ENCODE measurements around the gene MAPK8.

DNA sequence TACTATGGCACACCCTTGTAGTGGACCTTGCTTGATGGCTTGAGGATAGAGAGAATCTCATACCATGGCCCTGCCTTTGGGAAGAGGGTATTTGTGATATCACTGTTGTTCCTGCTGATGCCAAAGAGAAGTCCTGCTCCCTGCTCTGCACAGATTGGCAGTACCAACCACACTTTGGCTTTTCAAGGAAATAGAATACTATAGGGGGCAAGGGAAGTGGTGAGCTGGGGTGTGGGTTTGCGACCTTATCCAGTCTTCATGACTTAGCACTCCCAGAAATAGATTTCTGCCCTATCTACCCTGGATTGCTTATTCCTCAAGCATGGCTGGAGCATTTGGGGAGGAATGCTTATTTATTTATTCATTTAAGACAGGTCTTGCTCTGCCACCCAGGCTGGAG, 6.8 kb upstream of the MAPK8 start:
- TF ChIP-seq, protein P1, sequence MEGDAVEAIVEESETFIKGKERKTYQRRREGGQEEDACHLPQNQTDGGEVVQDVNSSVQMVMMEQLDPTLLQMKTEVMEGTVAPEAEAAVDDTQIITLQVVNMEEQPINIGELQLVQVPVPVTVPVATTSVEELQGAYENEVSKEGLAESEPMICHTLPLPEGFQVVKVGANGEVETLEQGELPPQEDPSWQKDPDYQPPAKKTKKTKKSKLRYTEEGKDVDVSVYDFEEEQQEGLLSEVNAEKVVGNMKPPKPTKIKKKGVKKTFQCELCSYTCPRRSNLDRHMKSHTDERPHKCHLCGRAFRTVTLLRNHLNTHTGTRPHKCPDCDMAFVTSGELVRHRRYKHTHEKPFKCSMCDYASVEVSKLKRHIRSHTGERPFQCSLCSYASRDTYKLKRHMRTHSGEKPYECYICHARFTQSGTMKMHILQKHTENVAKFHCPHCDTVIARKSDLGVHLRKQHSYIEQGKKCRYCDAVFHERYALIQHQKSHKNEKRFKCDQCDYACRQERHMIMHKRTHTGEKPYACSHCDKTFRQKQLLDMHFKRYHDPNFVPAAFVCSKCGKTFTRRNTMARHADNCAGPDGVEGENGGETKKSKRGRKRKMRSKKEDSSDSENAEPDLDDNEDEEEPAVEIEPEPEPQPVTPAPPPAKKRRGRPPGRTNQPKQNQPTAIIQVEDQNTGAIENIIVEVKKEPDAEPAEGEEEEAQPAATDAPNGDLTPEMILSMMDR (conservative IDR thresholded peaks at IDR 0.05), result no peak
- TF ChIP-seq EZH2 (IDR thresholded peaks at IDR 0.05; ENCODE audit: low read depth), result no peak

Measured in PC-9 (cell line).